Mesodermal cell (in vitro differentiated cells): ENCODE results near the gene CSH1. TPM values are rescaled to one million over a fixed set of nuclear protein-coding genes. Genes with fewer than 3 reads are reported as not detected.
"Not testable (repeated sequence)": the region's sequence is repeated elsewhere in the genome, so short reads cannot be mapped to it uniquely, and the experiment has no call there.

Source experiments
- H3K27ac ChIP-seq: 2 replicates; pipeline ENCODE4 v1.7.0; 2013; ENCODE audit warnings: mild to moderate bottlenecking, low read depth, low read length, moderate library complexity; ENCODE audit not compliant: severe bottlenecking
- H3K36me3 ChIP-seq: 2 replicates; pipeline ENCODE4 v1.7.1; 2013; ENCODE audit warnings: mild to moderate bottlenecking, low read length, moderate library complexity; ENCODE audit not compliant: control insufficient read depth, insufficient read depth
- H3K4me1 ChIP-seq: one replicate; pipeline ENCODE4 v1.7.1; 2013; ENCODE audit warnings: mild to moderate bottlenecking, low read length; ENCODE audit not compliant: insufficient read depth, control insufficient read depth, poor library complexity, severe bottlenecking
- H3K4me3 ChIP-seq: 2 replicates; pipeline ENCODE4 v1.7.0; 2013; ENCODE audit warnings: low read length, control low read depth, mild to moderate bottlenecking; ENCODE audit not compliant: insufficient read depth, poor library complexity, severe bottlenecking; ENCODE audit errors: extremely low read depth
- H3K9me3 ChIP-seq: 2 replicates; pipeline ENCODE4 v1.7.1; 2013; ENCODE audit warnings: mild to moderate bottlenecking, low read length, moderate library complexity; ENCODE audit not compliant: control insufficient read depth
- WGBS, 2 experiments: methylation state at CpG; one replicate each; pipeline ENCODE4 v1.1.5; 2013; ENCODE audit warnings: missing lambda C conversion rate in 2 of 2; ENCODE audit not compliant: insufficient coverage in 2 of 2; 5-methylcytosine and 5-hydroxymethylcytosine counted together
- polyA plus RNA-seq, 2 experiments: library from polyadenylated mRNA; stranded (reverse); fragments of 50-300 nt; gene quantifications; one replicate each; pipeline ENCODE4 v1.2.3, GENCODE V29; 2013

Gene CSH1
- not detected for polyA plus RNA-seq (2013, experiment 1 of 2)
- polyA plus RNA-seq (2013, experiment 2 of 2) = not detected

DNA sequence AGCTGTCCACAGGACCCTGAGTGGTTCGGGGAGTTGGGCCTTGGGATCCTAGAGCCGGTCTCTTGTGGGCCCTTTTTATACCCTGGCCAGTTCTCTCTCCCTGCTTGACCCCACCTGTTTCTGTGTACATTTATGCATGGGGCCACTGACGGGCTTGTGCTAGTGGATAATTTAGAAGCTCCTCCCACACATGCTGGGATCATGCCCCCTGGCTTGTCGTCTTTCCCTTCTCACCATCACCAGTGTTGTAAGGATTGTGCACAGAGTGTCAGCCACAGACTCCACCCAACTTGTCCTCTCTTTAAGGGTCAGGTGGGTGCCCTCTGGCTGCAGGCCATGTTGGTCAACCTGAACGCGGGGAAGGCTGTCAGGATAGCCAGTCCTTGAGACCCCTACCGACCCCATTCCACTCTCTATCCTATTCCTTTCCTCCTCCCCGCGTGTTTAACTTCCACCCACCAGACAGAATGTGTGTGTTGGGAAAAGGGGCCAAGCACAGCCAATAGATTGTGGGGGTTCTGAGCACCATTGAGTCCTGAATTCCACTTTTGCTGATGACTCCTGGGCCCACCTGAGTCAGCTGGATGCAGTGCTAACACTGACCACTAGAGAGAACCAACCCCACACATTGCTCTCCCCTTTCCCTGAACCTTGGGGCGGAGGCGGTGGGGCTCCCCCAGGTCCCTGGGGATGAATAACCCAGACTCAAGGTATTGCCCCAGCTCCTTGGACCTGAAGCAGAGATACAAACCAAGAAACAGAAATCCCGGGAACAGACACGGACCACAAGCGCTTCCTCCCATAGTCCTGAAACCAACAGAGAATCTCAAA, at the start of gene CSH1:
Gene CSH1, minus strand, starts transcription at position 51 of the 831 bp plus-strand sequence. CDS start 63 bp downstream, outside the sequence.
- H3K9me3 ChIP-seq, H3K36me3 ChIP-seq, H3K4me1 ChIP-seq, H3K4me3 ChIP-seq, H3K27ac ChIP-seq: not testable (repeated sequence)
- no CpG with 5 or more reads among the region's 14 CpGs for WGBS, 2 experiments

- no peak overlapping the region for H3K4me3 ChIP-seq
- WGBS, 2 experiments = 73% methylated on average over 5 of the region's 6 CpGs
- H3K4me1 ChIP-seq = no peaks in the 10 kb centered on the region
- no peaks in the 10 kb centered on the region for H3K36me3 ChIP-seq
- no peaks in the 10 kb centered on the region for H3K9me3 ChIP-seq
- H3K27ac ChIP-seq = no peak overlapping the region
These were observed 49.5 kb upstream of the CSH1 start for GRCh38 chr17:63945784-63946439.

DNA sequence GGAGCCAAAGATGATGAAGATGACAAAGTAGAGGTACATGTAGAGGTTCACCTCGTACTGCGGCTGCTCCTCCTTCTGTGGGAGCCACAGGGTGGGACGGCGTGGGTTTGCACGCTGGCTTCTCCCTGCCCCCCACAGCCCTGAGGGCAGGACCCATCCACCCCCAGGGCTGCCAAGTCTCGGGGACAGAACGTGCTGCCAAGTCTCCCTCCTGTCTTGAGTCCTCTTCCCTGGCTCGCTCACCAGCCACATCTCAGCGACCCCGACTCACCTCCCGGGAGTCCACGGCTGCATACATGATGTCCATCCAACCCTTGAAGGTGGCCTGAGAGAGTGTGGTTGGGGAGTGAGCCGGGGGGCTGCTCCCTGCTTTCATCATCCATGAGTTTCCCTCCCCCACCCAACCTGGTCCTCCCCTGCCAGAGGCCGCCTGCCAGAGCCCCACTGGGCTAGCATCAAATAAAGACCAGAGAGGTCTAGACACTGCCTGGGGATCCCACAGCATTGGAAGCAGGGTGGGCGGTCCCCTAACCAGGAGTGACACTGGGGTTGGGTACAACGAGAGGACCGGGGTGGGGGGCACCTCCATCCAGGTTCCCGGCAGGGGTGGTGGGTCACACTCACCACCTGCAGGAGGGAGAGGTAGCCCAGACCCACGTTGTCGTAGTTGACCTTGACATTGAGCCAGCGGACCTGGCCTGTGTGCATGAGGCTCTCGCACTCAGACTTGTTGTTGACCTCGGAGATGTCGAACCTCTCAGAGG, 48.5 kb upstream of the CSH1 start:
- no peak overlapping the region for H3K27ac ChIP-seq
- H3K4me3 ChIP-seq = no peak overlapping the region
- no peaks in the 10 kb centered on the region for H3K4me1 ChIP-seq
- WGBS, 2 experiments = 90 to 92% methylated on average over 11 to 21 of the region's 24 CpGs
- no peaks in the 10 kb centered on the region for H3K9me3 ChIP-seq
- no peaks in the 10 kb centered on the region for H3K36me3 ChIP-seq

DNA sequence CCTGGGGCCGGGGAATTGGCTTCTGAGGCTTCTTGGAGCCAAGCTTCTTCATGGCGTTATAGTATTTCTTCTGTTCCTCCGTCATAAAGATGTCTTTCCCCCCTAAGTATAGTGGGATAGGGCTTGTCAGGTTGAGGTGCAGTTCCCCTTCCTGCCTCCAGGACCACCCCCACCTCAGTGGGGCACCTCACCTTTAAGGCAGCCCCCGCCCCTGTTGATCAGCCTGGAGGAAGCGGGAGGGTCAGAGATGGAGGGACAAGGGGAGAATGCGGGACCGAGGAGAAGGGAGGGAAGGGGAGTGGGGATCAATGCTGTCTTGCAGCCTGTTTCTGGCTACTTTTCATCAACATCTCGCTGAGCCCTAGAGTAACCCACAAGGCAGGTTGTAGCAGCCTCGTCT, 47.4 kb upstream of the CSH1 start:
- H3K36me3 ChIP-seq = no peaks in the 10 kb centered on the region
- 79 to 90% methylated on average over 5 to 6 of the region's 9 CpGs for WGBS, 2 experiments
- no peaks in the 10 kb centered on the region for H3K9me3 ChIP-seq
- H3K4me1 ChIP-seq = no peaks in the 10 kb centered on the region
- H3K27ac ChIP-seq = no peak overlapping the region
- no peak overlapping the region for H3K4me3 ChIP-seq

GRCh38 chr17:63942309-63942985, 46.1 kb upstream of the CSH1 start:
- H3K36me3 ChIP-seq = no peaks in the 10 kb centered on the region
- H3K27ac ChIP-seq = no peak overlapping the region
- H3K4me3 ChIP-seq = no peak overlapping the region
- WGBS, 2 experiments = 90 to 94% methylated on average over 21 of the region's 21 CpGs
- H3K9me3 ChIP-seq = no peaks in the 10 kb centered on the region
- no peaks in the 10 kb centered on the region for H3K4me1 ChIP-seq

- Histone ChIP-seq H3K4me1 (no peaks in the 10 kb centered on the region), H3K36me3 (no peaks in the 10 kb centered on the region), H3K9me3 (no peaks in the 10 kb centered on the region), H3K4me3 (no peak overlapping the region), H3K27ac (no peak overlapping the region)
- 93 to 94% methylated on average over 22 to 23 of the region's 23 CpGs for WGBS, 2 experiments
These were observed 45.4 kb upstream of the CSH1 start for GRCh38 chr17:63941751-63942150.

DNA sequence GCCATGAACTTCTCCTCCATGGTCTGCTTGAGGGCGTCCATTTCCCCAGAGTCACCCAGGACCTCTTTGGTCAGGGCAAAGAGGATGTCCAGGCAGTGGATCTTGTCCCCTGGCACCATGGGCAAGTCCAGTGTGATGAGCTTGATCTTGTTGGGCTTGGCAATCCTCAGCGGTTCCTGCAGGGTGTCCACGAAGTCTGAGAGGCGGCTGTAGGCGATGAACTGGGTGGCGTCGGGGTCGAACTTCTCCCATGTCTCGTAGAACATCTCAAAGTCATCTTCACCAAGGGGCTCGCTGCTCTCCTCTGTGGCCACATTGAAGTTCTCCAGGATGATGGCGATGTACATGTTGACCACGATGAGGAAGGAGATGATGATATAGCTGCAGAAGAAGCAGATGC, 44.8 kb upstream of the CSH1 start:
- H3K4me1 ChIP-seq = no peaks in the 10 kb centered on the region
- no peak overlapping the region for H3K4me3 ChIP-seq
- H3K36me3 ChIP-seq = no peaks in the 10 kb centered on the region
- H3K27ac ChIP-seq = no peak overlapping the region
- no peaks in the 10 kb centered on the region for H3K9me3 ChIP-seq
- WGBS, 2 experiments = 97 to 98% methylated on average over 6 to 12 of the region's 12 CpGs

- Histone ChIP-seq H3K4me1 (no peaks in the 10 kb centered on the region), H3K9me3 (no peaks in the 10 kb centered on the region), H3K27ac (no peak overlapping the region), H3K36me3 (no peaks in the 10 kb centered on the region), H3K4me3 (no peak overlapping the region)
- WGBS, 2 experiments = 93 to 96% methylated on average over 8 to 11 of the region's 14 CpGs
These were observed 44.2 kb upstream of the CSH1 start for GRCh38 chr17:63940584-63940983.

- Histone ChIP-seq H3K4me3 (no peak overlapping the region), H3K4me1 (no peaks in the 10 kb centered on the region), H3K27ac (no peak overlapping the region), H3K36me3 (no peaks in the 10 kb centered on the region), H3K9me3 (no peaks in the 10 kb centered on the region)
- 76 to 80% methylated on average over 3 to 6 of the region's 6 CpGs for WGBS, 2 experiments
These were observed 43.5 kb upstream of the CSH1 start for GRCh38 chr17:63939884-63940283.

DNA sequence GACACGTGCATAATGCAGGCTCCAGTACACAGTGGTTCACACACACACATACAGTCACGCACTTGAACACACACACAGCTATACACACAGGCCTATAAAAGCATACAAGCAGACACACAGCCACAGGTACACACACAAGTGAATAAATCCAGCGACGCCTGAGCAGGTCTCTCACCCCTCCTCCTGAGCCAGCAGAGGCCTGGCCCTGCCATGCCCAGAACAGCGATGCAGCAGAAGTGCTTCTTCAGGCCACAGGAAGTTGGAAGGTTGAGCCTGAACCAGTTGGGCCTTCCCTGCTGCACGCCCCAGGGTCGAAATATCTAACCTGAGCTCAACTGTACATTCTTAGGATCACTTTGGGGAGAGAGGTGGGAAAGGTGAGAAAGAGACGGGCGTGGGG, 43.0 kb upstream of the CSH1 start:
- Histone ChIP-seq H3K27ac (no peak overlapping the region), H3K4me1 (no peaks in the 10 kb centered on the region), H3K4me3 (no peak overlapping the region), H3K9me3 (no peaks in the 10 kb centered on the region), H3K36me3 (no peaks in the 10 kb centered on the region)
- 93 to 100% methylated on average over 7 to 9 of the region's 9 CpGs for WGBS, 2 experiments
